ENCODE results near the gene PHF12.

PHF12 gene

GRCh38 chr17:28975646-28976045 lies 24.3 kb upstream of the PHF12 start:
- no peak for DNase-seq (ENCODE audit: low read depth in 3 of 3)

- no peak for DNase-seq (ENCODE audit: low read depth in 3 of 3)
Measured at GRCh38 chr17:28975031-28975430, 23.7 kb upstream of the PHF12 start.

GRCh38 chr17:28974451-28974850 lies 23.1 kb upstream of the PHF12 start:
- DNase-seq (ENCODE audit: low read depth in 3 of 3), result no peak

- DNase-seq (ENCODE audit: low read depth in 3 of 3), result no peak
Measured at GRCh38 chr17:28973425-28973824, 22.1 kb upstream of the PHF12 start.

- DNase-seq (ENCODE audit: low read depth in 3 of 3), result no peak
Measured at GRCh38 chr17:28972437-28972836, 21.1 kb upstream of the PHF12 start.

GRCh38 chr17:28970879-28971278 lies 19.6 kb upstream of the PHF12 start:
- DNase-seq (ENCODE audit: low read depth in 3 of 3), result no peak

- no peak for DNase-seq (ENCODE audit: low read depth in 3 of 3)
Measured at GRCh38 chr17:28969706-28970393, 18.5 kb upstream of the PHF12 start.

GRCh38 chr17:28968914-28969295 lies 17.6 kb upstream of the PHF12 start:
- no peak for DNase-seq (ENCODE audit: low read depth in 3 of 3)

GRCh38 chr17:28968231-28968913 lies 17.1 kb upstream of the PHF12 start:
- no peak for DNase-seq (ENCODE audit: low read depth in 3 of 3)

GRCh38 chr17:28967221-28968135 lies 16.2 kb upstream of the PHF12 start:
- DNase-seq (ENCODE audit: low read depth in 3 of 3), result no peak

- no peak for DNase-seq (ENCODE audit: low read depth in 3 of 3)
Measured at GRCh38 chr17:28963841-28964240, 12.5 kb upstream of the PHF12 start.

- no peak for DNase-seq (ENCODE audit: low read depth in 3 of 3)
Measured at GRCh38 chr17:28963055-28963611, 11.8 kb upstream of the PHF12 start.

- no peak for DNase-seq (ENCODE audit: low read depth in 3 of 3)
Measured at GRCh38 chr17:28961391-28961790, 10.1 kb upstream of the PHF12 start.

GRCh38 chr17:28960256-28961061 lies 9.1 kb upstream of the PHF12 start:
- DNase-seq (ENCODE audit: low read depth in 3 of 3), result no peak

GRCh38 chr17:28959471-28959871 lies 8.2 kb upstream of the PHF12 start:
- no peak for DNase-seq (ENCODE audit: low read depth in 3 of 3)

- no peak for DNase-seq (ENCODE audit: low read depth in 3 of 3)
Measured at GRCh38 chr17:28958820-28959455, 7.6 kb upstream of the PHF12 start.

GRCh38 chr17:28957992-28958355 lies 6.7 kb upstream of the PHF12 start:
- no peak for DNase-seq (ENCODE audit: low read depth in 3 of 3)

GRCh38 chr17:28957277-28957991 lies 6.1 kb upstream of the PHF12 start:
- DNase-seq (ENCODE audit: low read depth in 3 of 3), result no peak

GRCh38 chr17:28956861-28957260 lies 5.5 kb upstream of the PHF12 start:
- DNase-seq (ENCODE audit: low read depth in 3 of 3), result no peak

GRCh38 chr17:28956112-28956511 lies 4.8 kb upstream of the PHF12 start:
- no peak for DNase-seq (ENCODE audit: low read depth in 3 of 3)

All from stimulated activated CD4-positive, alpha-beta T cell treated with anti-CD3 and anti-CD28 coated beads, TNF-alpha, amount 100 ng/mL, for 48 hours (primary cell).